Caco-2 (cell line): ENCODE results near the gene PRMT3. TPM values are rescaled to one million over a fixed set of nuclear protein-coding genes. Genes with fewer than 3 reads are reported as not detected.

Experiments
- BruUV-seq: library from RNA; stranded (reverse); fragments of 400-500 nt; replicated peaks from 2 replicates; lab custom pipeline; 2021; lab: Mats Ljungman, UMichigan
- CTCF ChIA-PET: fragments of 300-600 bp; sonication (Branson Sonifier 250); formaldehyde crosslinking; loops from one replicate; lab custom pipeline; 2022; ENCODE audit warnings: antibody characterized with exemption; lab: Charles Lee
- POLR2A ChIA-PET: fragments of 300-600 bp; sonication (Branson Sonifier 250); formaldehyde crosslinking; loops from one replicate; lab custom pipeline; 2022; ENCODE audit warnings: antibody characterized with exemption; lab: Charles Lee
- DNase-seq, 2 experiments: peaks; one replicate each; pipeline versions ENCODE4 v3.0.0 to v3.0.0-alpha.2; 2020 to 2022
- H3K27me3 ChIP-seq: replicated peaks from 2 replicates; pipeline ENCODE4 v1.6.0; 2011; ENCODE audit warnings: low read length; ENCODE audit not compliant: control insufficient read depth, insufficient read depth
- H3K36me3 ChIP-seq: 2 replicates; pipeline ENCODE4 v1.5.1; 2011; ENCODE audit warnings: low read length; ENCODE audit not compliant: control insufficient read depth, insufficient read depth
- H3K4me1 ChIP-seq: fragments of 250-450 bp; sonication (Bioruptor Pico); 2 replicates; pipeline ENCODE4 v1.5.1; 2020; ENCODE audit warnings: mild to moderate bottlenecking
- H3K4me3 ChIP-seq: 2 replicates; pipeline ENCODE4 v1.5.1; 2011; ENCODE audit warnings: low read depth, mild to moderate bottlenecking, control low read depth, low read length
- H3K9me3 ChIP-seq: fragments of 250-450 bp; sonication (Bioruptor Pico); 2 replicates; pipeline ENCODE4 v1.5.1; 2020; ENCODE audit warnings: mild to moderate bottlenecking, moderate library complexity
- H3K27ac Mint-ChIP-seq: one replicate; pipeline ENCODE4 v1.8.0; 2022; ENCODE audit warnings: mixed read lengths; ENCODE audit not compliant: unreplicated experiment
- H3K27me3 Mint-ChIP-seq: one replicate; pipeline ENCODE4 v1.8.0; 2022; ENCODE audit warnings: mixed read lengths; ENCODE audit not compliant: insufficient read depth, unreplicated experiment
- H3K36me3 Mint-ChIP-seq: one replicate; pipeline ENCODE4 v1.8.0; 2022; ENCODE audit warnings: mild to moderate bottlenecking, mixed read lengths; ENCODE audit not compliant: insufficient read depth, unreplicated experiment
- H3K4me1 Mint-ChIP-seq: one replicate; pipeline ENCODE4 v1.8.0; 2022; ENCODE audit warnings: low read depth, mixed read lengths; ENCODE audit not compliant: unreplicated experiment
- H3K4me3 Mint-ChIP-seq: one replicate; pipeline ENCODE4 v1.8.0; 2022; ENCODE audit warnings: mild to moderate bottlenecking, moderate library complexity, mixed read lengths; ENCODE audit not compliant: unreplicated experiment
- H3K9me3 Mint-ChIP-seq: one replicate; pipeline ENCODE4 v1.8.0; 2022; ENCODE audit warnings: mixed read lengths; ENCODE audit not compliant: unreplicated experiment
- CTCF ChIP-seq, 2 experiments: fragments of 200-600 bp in 1 of 2; IDR thresholded peaks; 1 replicate in 1 of 2; 2 replicates in 1 of 2; pipeline versions ENCODE4 v1.5.1 to v1.8.0; 2011 to 2022; ENCODE audit warnings: antibody characterized with exemption in 1 of 2, control low read depth in 1 of 2, inconsistent platforms in 1 of 2, low read depth in 1 of 2, low read length in 1 of 2, mild to moderate bottlenecking in 1 of 2, moderate library complexity in 1 of 2; ENCODE audit not compliant: insufficient read depth in 1 of 2, severe bottlenecking in 1 of 2, unreplicated experiment in 1 of 2
- intact Hi-C: fragments of 100-400 bp; cut with micrococcal nuclease; formaldehyde crosslinking; loops from one replicate; pipeline ENCODE4 v1.10.0; 2022; ENCODE audit not compliant: unreplicated experiment
- total RNA-seq: library from RNA; stranded (reverse); gene quantifications from 2 replicates; pipeline ENCODE4 v1.2.3, GENCODE V29; 2022

The PRMT3 gene
- total RNA-seq, 1 experiment from 2014 or later = 26.1 TPM

GRCh38 chr11:20501252-20501651 lies 113.7 kb downstream of the PRMT3 start:
- H3K9me3 Mint-ChIP-seq = no peaks in the 10 kb centered on the region
- Histone ChIP-seq H3K27me3 (no peaks in the 10 kb centered on the region), H3K4me1 (no peaks in the 10 kb centered on the region), H3K36me3 (no peaks in the 10 kb centered on the region), H3K9me3 (no peaks in the 10 kb centered on the region), H3K4me3 (no peak overlapping the region)
- no peak for DNase-seq
- intact Hi-C loops = no loop called here
- H3K36me3 Mint-ChIP-seq = peaks cover 6% of the 10 kb centered on the region
- H3K4me1 Mint-ChIP-seq = no peaks in the 10 kb centered on the region
- TF ChIP-seq CTCF (IDR thresholded peaks at IDR 0.05; ENCODE audit: insufficient read depth in 1 of 2, low read depth in 1 of 2, low read length in 1 of 2, severe bottlenecking in 1 of 2, unreplicated experiment in 1 of 2) = no peak
- no peak overlapping the region for H3K27ac Mint-ChIP-seq
- H3K27me3 Mint-ChIP-seq = no peaks in the 10 kb centered on the region
- no TSS peak for BruUV-seq
- POLR2A ChIA-PET = no interaction called here
- no peak overlapping the region for H3K4me3 Mint-ChIP-seq
- CTCF ChIA-PET = no interaction called here

GRCh38 chr11:20501971-20502370 lies 114.5 kb downstream of the PRMT3 start:
- BruUV-seq = no TSS peak
- Histone ChIP-seq H3K27me3 (no peaks in the 10 kb centered on the region), H3K4me3 (no peak overlapping the region), H3K9me3 (no peaks in the 10 kb centered on the region), H3K4me1 (no peaks in the 10 kb centered on the region), H3K36me3 (no peaks in the 10 kb centered on the region)
- Mint-ChIP-seq H3K4me1 (no peaks in the 10 kb centered on the region), H3K9me3 (no peaks in the 10 kb centered on the region), H3K27ac (no peak overlapping the region), H3K4me3 (no peak overlapping the region), H3K27me3 (no peaks in the 10 kb centered on the region), H3K36me3 (peaks cover 6% of the 10 kb centered on the region)
- DNase-seq = no peak
- CTCF ChIA-PET = no interaction called here
- POLR2A ChIA-PET = no interaction called here
- intact Hi-C loops = no loop called here
- no peak for TF ChIP-seq CTCF (IDR thresholded peaks at IDR 0.05; ENCODE audit: insufficient read depth in 1 of 2, low read depth in 1 of 2, low read length in 1 of 2, severe bottlenecking in 1 of 2, unreplicated experiment in 1 of 2)

GRCh38 chr11:20511982-20512381 lies 124.5 kb downstream of the PRMT3 start:
- H3K4me1 ChIP-seq = no peaks in the 10 kb centered on the region
- H3K36me3 ChIP-seq = no peaks in the 10 kb centered on the region
- DNase-seq = no peak
- H3K27ac Mint-ChIP-seq = no peak overlapping the region
- H3K36me3 Mint-ChIP-seq = no peaks in the 10 kb centered on the region
- no peaks in the 10 kb centered on the region for H3K4me1 Mint-ChIP-seq
- BruUV-seq = no TSS peak
- intact Hi-C loops = no loop called here
- CTCF ChIA-PET = no interaction called here
- POLR2A ChIA-PET = no interaction called here
- no peak for TF ChIP-seq CTCF (IDR thresholded peaks at IDR 0.05; ENCODE audit: insufficient read depth in 1 of 2, low read depth in 1 of 2, low read length in 1 of 2, severe bottlenecking in 1 of 2, unreplicated experiment in 1 of 2)
- H3K27me3 Mint-ChIP-seq = peaks cover 7% of the 10 kb centered on the region
- no peaks in the 10 kb centered on the region for H3K9me3 ChIP-seq
- H3K9me3 Mint-ChIP-seq = no peaks in the 10 kb centered on the region
- H3K4me3 ChIP-seq = no peak overlapping the region
- H3K27me3 ChIP-seq = no peaks in the 10 kb centered on the region
- H3K4me3 Mint-ChIP-seq = no peak overlapping the region
